Heart left ventricle (tissue), 16 donors: ENCODE results near the gene PLCH1. TPM values are rescaled to one million over a fixed set of nuclear protein-coding genes. Genes with fewer than 3 reads are reported as not detected.

Source experiments
- ATAC-seq, 4 donors: fragments of 200-7000 bp; cut with Tn5 transposase; one replicate each; pipeline ENCODE4 v1.9.1; 2020 to 2022; ENCODE audit warnings: moderate library complexity in 4 of 4, mild to moderate bottlenecking in 3 of 4, moderate number of reproducible peaks in 1 of 4
- DNase-seq, 5 donors: peaks; one replicate each; pipeline ENCODE4 v3.0.0-alpha.2; 2020
- H3K27ac ChIP-seq, 12 donors: fragments of 200-600 bp; sonication (generic) in 4 of 12; one replicate each; pipeline versions ENCODE4 v1.5.0 to v1.8.0; 2016 to 2022; ENCODE audit warnings: mild to moderate bottlenecking in 2 of 12
- H3K27me3 ChIP-seq, 9 donors: fragments of 200-600 bp; sonication (generic) in 2 of 9; one replicate each; pipeline versions ENCODE4 v1.5.1 to v1.8.0; 2016 to 2022; ENCODE audit warnings: mild to moderate bottlenecking in 3 of 9
- H3K36me3 ChIP-seq, 9 donors: fragments of 200-600 bp; sonication (generic) in 2 of 9; one replicate each; pipeline versions ENCODE4 v1.5.0 to v1.8.0; 2018 to 2022; ENCODE audit warnings: mild to moderate bottlenecking in 2 of 9
- H3K4me1 ChIP-seq, 12 donors: fragments of 200-600 bp; sonication (generic) in 4 of 12; one replicate each; pipeline versions ENCODE4 v1.5.0 to v1.8.0; 2016 to 2022; ENCODE audit warnings: mild to moderate bottlenecking in 3 of 12
- H3K4me3 ChIP-seq, 12 donors: fragments of 200-600 bp; sonication (generic) in 4 of 12; one replicate each; pipeline versions ENCODE4 v1.5.0 to v1.8.0; 2017 to 2022; ENCODE audit warnings: mild to moderate bottlenecking in 9 of 12, moderate library complexity in 4 of 12
- H3K9me3 ChIP-seq, 12 donors: fragments of 200-600 bp; sonication (generic) in 4 of 12; one replicate each; pipeline versions ENCODE4 v1.5.0 to v1.8.0; 2016 to 2022; ENCODE audit warnings: mild to moderate bottlenecking in 1 of 12
- CTCF ChIP-seq, 12 donors: fragments of 200-600 bp; sonication (generic) in 4 of 12; IDR thresholded peaks; one replicate each; pipeline versions ENCODE4 v1.5.0 to v1.8.0; 2018 to 2022; ENCODE audit warnings: antibody characterized with exemption in 12 of 12, mild to moderate bottlenecking in 5 of 12
- POLR2A ChIP-seq, 2 donors: fragments of 450-650 bp; IDR thresholded peaks; one replicate each; pipeline ENCODE4 v1.6.1; 2017; ENCODE audit warnings: antibody characterized with exemption in 2 of 2, mild to moderate bottlenecking in 2 of 2, moderate library complexity in 2 of 2
- WGBS, 4 donors: extraction: QIAGEN DNeasy Blood & Tissue Kit in 2 of 4; methylation state at CpG; one replicate each; pipeline versions ENCODE4 v1.1.5 to v1.1.7; 2013 to 2018; 5-methylcytosine and 5-hydroxymethylcytosine counted together
- intact Hi-C, 10 donors: fragments of 100-400 bp; cut with DNase I; formaldehyde crosslinking; loops; one replicate each; pipeline versions ENCODE4 v1.11.1 to v1.14.2; 2022
- polyA plus RNA-seq, 2 donors: library from polyadenylated mRNA; stranded (reverse); fragments of 200-250 nt; gene quantifications; one replicate each; pipeline ENCODE4 v1.2.3, GENCODE V29; 2013
- total RNA-seq, 9 donors: library from RNA; depleted of rRNA in 2 of 9; stranded (reverse); fragments of >200 nt in 2 of 9; fragmentation: NEBNext Ultra II Directional in 3 of 9; extraction: Animal tissue kit (Norgen Biotek cat#: 25700) in 3 of 9; gene quantifications; one replicate each; pipeline versions ENCODE4 v1.1.0 to v1.2.4, GENCODE V29; 2016 to 2023
- donor health status: ischemic (EF 13 %, LVEDD 7.1; RV severe dilation, severe dysfunction).
- donor health status: healthy with polysubstance abuse.
- donor health status: DM: no; HTN: yes; CAD: no.
- donor health status: DM: no; HTN: no; CAD: no.
- donor health status: ischemic (EF 25% LVEDD 6.9; RV normal size, moderate dysfunction).
- donor health status: ischemic (EF 25% LVEDD 5.7; RV mildly dilated, moderate dysfunction).
- donor health status: healthy.
- donor health status: DM: yes; HTN: yes; CAD: no.
- donor health status: ischemic (EF 35%, LVEDD 5.7; RV mildly dilated, moderate dysfunction).
- donor health status: nonischemic (EF 11% LVEDD 7.7; RV severe dilation, severe dysfunction).
- donor health status: DM: yes; HTN: yes; CAD: no.
- donor health status: PGD.
- donor health status: ischemic (EF 29% LVEDD 5.4; RV normal size, mild dysfunction).
- donor health status: nonischemic (EF 23%, LVEDD 6.1; RV moderate dilation, normal function).

PLCH1 gene
- total and polyA plus RNA-seq, 11 donors, result 0.07 to 2.7 (median 0.23) TPM

DNA sequence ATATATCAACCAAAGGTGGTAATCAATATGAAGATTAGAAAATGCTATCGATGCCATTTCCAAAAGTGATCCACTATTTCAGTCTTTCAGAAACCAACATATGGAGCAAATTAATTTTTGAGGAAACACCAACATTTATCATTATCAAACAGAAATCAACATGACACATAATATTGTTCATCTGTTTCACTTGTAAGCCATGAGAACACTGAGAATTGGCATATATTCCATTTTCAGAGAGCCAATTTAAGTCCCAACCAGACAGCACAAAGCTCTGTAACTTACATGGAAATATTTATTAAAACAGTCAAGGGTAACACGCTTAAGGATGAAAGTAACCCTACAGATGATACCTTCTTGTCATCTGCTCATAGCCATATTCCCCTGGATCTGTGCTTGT is 413.8 kb downstream of the PLCH1 start:
- intact Hi-C loops, result no loop called here
- H3K36me3 ChIP-seq, result no peaks in the 10 kb centered on the region
- H3K4me1 ChIP-seq, result peaks cover 0 to 5% (median 0%) of the 10 kb centered on the region in 12 donors
- no peaks in the 10 kb centered on the region for H3K9me3 ChIP-seq
- 86 to 93% (median 90%) methylated on average over 2 of the region's 2 CpGs for WGBS, 4 donors
- DNase-seq, result no peak
- no peak for ATAC-seq
- H3K27ac ChIP-seq, result no peak overlapping the region
- TF ChIP-seq CTCF (IDR thresholded peaks at IDR 0.05) (no peak), POLR2A (IDR thresholded peaks at IDR 0.05) (no peak)
- H3K27me3 ChIP-seq, result no peaks in the 10 kb centered on the region
- H3K4me3 ChIP-seq, result no peak overlapping the region

DNA sequence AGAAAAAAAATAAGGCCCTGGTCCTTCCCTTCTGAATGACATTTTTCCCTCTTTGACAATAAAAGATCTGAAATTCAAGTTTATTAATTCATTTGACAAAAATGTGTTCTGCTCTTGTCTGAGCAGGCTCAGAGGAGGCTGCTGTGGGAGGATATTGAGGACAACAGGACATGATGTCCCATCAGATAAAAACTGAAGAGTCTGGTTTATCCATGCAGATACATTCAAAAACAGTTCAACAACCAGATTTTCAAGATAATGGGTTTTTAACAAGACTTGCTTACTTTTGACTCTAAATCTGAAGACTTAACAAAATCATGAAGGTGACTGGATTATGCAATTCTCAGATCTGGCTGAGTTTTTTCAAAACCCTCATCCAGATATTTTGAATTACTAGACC is 414.5 kb downstream of the PLCH1 start:
- no peak for TF ChIP-seq CTCF (IDR thresholded peaks at IDR 0.05)
- TF ChIP-seq POLR2A (IDR thresholded peaks at IDR 0.05), result no peak
- no peak overlapping the region for H3K4me3 ChIP-seq
- ATAC-seq (no peak), DNase-seq (no peak)
- intact Hi-C loops, result no loop called here
- no peaks in the 10 kb centered on the region for H3K9me3 ChIP-seq
- no peak overlapping the region for H3K27ac ChIP-seq
- no peaks in the 10 kb centered on the region for H3K27me3 ChIP-seq
- H3K36me3 ChIP-seq, result no peaks in the 10 kb centered on the region
- peaks cover 0 to 5% (median 0%) of the 10 kb centered on the region in 12 donors for H3K4me1 ChIP-seq

DNA sequence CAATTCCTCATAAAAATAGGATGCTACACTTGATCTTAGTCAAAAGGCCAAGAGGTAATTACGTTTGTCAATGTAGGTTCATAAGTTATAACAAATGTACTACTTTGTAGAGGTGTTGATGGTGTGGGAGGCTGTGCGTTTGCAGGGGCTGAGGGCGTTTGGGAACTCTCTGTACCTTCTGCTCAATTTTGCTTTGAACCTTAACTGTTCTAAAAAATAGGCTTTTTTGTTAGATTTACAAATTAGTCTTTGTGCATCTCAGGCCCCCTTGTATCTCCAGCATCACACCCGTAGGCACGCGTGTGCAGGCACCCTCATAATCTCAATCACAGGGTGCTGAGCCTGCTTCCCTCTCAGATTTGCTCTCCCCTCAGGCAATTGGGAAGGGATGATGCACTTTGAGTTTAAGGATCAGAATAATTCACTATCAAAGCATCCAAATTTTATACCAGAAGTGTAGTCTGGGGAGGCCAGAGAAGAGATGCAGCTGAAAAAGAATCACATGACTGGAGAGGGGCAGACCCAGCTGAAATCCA is 415.3 kb downstream of the PLCH1 start:
- Histone ChIP-seq H3K27ac (no peak overlapping the region), H3K27me3 (no peaks in the 10 kb centered on the region), H3K4me3 (no peak overlapping the region), H3K4me1 (peaks cover 0 to under 1% (median 0%) of the 10 kb centered on the region in 12 donors), H3K9me3 (no peaks in the 10 kb centered on the region), H3K36me3 (no peaks in the 10 kb centered on the region)
- TF ChIP-seq CTCF (IDR thresholded peaks at IDR 0.05), result no peak
- TF ChIP-seq POLR2A (IDR thresholded peaks at IDR 0.05), result no peak
- no peak for DNase-seq
- intact Hi-C loops, result loop anchor here in 3 of 10 donors (5.0 to 10.0 kb wide), 2 partner anchors 375 to 997 kb away; no protein-coding TSS in a partner anchor
- ATAC-seq, result no peak
- 88 to 91% (median 89%) methylated on average over 6 of the region's 6 CpGs for WGBS, 4 donors

DNA sequence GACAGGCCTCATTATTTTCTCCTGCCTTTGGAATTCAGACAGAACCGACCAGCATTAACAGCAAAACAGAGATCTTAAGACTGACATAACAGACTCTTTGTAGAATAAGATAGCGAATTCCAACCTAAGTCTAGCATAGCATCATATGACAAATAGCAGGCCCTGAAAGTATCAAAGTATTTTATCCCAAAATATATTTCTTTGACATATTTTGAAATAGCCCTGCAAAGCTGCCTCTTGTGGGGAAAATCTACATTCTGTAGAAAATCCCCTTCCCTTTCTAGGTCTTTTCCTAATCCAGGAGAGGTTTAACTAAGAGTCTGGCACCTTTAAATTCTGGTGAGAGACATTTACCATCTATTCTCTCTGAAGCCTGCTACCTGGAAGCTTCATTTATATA is 417.0 kb downstream of the PLCH1 start:
- H3K4me3 ChIP-seq, result no peak overlapping the region
- no peaks in the 10 kb centered on the region for H3K4me1 ChIP-seq
- no peak for TF ChIP-seq POLR2A (IDR thresholded peaks at IDR 0.05)
- 76 to 85% (median 82%) methylated on average over 2 of the region's 2 CpGs for WGBS, 4 donors
- H3K9me3 ChIP-seq, result no peaks in the 10 kb centered on the region
- H3K36me3 ChIP-seq, result no peaks in the 10 kb centered on the region
- intact Hi-C loops, result loop anchor here in 3 of 10 donors (5.0 to 10.0 kb wide), 2 partner anchors 373 to 996 kb away; no protein-coding TSS in a partner anchor
- no peaks in the 10 kb centered on the region for H3K27me3 ChIP-seq
- H3K27ac ChIP-seq, result no peak overlapping the region
- ATAC-seq (no peak), DNase-seq (no peak)

DNA sequence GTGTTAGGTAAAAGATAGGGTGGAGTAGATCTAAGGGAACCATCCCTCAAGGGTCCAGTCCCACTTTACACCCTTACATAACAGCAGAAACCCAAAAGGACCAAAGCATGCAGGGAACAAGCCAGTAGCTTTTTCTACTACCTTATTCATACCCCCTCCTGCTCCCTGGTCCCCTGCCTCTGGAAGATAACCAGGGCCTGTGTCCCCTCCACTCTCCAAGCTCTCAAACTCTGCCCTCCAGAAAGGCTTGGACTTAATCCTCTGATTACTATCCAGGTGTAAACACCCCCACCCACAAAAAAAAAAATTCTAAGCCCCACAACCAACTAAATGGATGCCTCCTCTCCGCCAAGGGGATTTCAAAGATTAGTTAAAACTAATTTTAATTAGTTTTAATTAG is 417.4 kb downstream of the PLCH1 start:
- TF ChIP-seq CTCF (IDR thresholded peaks at IDR 0.05), result no peak
- TF ChIP-seq POLR2A (IDR thresholded peaks at IDR 0.05), result no peak
- WGBS, 4 donors, result 89 to 100% (median 94%) methylated on average over 1 of the region's 1 CpG
- no peak overlapping the region for H3K4me3 ChIP-seq
- ATAC-seq (no peak), DNase-seq (no peak)
- H3K27ac ChIP-seq, result no peak overlapping the region
- intact Hi-C loops, result loop anchor here in 3 of 10 donors (5.0 to 10.0 kb wide), 2 partner anchors 373 to 995 kb away; no protein-coding TSS in a partner anchor
- H3K27me3 ChIP-seq, result no peaks in the 10 kb centered on the region
- no peaks in the 10 kb centered on the region for H3K36me3 ChIP-seq
- H3K9me3 ChIP-seq, result no peaks in the 10 kb centered on the region
- H3K4me1 ChIP-seq, result no peaks in the 10 kb centered on the region
